ENCODE measurements around the gene AGR2.
"Not testable (repeated sequence)": the region's sequence is repeated elsewhere in the genome, so short reads cannot be mapped to it uniquely, and the experiment has no call there.

The AGR2 gene

DNA sequence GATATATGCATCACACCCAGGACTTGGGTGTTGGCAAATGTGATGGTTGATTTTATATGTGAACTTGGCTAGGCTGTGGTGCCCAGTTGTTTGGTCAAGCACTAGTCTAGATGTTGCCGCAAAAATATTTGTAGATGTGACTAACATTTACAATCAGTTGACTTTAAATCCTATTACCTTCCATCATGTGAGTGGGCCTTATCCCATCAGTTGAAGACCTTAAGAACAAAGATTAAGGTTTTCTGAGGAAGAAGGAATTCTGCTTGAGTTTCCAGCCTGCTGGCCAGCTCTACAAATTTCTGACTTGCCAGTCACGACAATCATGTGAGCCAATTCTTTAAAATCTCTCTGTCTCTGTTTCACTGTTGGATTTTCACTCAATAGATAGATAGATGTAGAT is 30.9 kb downstream of the AGR2 start:
- no peak for DNase-seq (ENCODE audit: low read depth in 2 of 2)

DNA sequence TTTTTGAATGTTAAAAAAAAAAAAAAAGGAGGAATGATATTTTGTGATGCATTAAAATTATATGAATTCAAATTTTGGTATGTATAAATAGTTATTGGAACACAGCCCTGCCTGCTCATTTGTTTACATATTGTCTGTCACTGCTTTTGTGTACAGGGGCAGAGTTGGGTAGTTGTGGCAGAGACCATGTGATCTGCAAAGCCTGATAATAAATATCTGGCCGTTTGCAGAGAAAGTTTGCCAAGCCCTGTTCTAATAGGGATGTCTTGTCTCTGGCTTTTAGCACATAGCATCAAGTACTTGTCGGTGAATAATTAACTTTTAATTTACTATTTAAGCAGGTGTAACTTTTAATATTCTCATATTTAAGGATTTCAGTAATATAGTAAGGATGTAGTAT is 31.5 kb downstream of the AGR2 start:
- no peak for DNase-seq (ENCODE audit: low read depth in 2 of 2)

- DNase-seq (ENCODE audit: low read depth in 2 of 2): no peak
Measured at GRCh38 chr7:16770657-16771329, 34.0 kb downstream of the AGR2 start.

- not testable (repeated sequence) for DNase-seq (ENCODE audit: low read depth in 2 of 2)
Measured at GRCh38 chr7:16769994-16770393, 34.8 kb downstream of the AGR2 start.

DNA sequence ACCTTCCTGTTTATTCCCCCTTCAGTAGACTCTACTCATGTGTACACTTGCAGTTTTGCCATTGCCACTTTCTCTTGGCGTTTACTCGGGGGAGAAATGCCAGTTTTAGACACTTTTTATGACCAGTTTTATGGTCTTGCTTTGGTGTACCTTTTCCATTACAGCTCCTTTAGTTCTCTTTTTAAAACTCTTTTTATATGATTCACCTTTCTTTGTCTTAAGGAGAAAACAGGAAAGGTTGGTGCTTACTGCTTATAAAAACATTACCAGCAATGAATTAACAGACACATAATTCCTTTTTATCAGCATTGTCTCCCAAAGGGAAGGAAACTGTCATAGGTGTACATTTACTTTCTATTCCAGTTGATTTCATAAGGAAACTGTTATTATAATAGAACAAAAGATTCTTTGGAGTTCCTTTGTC is 39.4 kb downstream of the AGR2 start:
- no peak for DNase-seq (ENCODE audit: low read depth in 2 of 2)

DNA sequence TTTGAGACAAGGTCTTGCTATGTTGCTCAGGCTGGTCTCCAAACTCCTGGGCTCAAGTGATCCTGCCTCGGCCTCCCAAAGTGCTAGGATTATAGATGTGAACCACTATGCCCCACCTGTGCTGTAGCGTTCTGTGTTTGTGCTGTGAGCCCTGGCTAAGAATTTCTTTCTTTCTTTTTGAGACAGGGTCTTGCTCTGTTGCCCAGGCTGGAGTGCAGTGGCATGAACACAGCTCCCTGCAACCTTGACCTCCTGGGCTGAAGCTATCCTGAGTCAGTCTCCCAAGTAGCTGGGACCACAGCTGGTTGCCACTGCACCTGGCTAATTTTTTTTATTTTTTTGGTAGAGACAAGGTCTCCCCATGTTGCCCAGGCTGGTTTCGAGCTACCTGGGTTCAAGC is 39.9 kb downstream of the AGR2 start:
- DNase-seq (ENCODE audit: low read depth in 2 of 2): no peak

- DNase-seq (ENCODE audit: low read depth in 2 of 2): no peak
Measured at GRCh38 chr7:16762177-16762576, 42.6 kb downstream of the AGR2 start.

DNA sequence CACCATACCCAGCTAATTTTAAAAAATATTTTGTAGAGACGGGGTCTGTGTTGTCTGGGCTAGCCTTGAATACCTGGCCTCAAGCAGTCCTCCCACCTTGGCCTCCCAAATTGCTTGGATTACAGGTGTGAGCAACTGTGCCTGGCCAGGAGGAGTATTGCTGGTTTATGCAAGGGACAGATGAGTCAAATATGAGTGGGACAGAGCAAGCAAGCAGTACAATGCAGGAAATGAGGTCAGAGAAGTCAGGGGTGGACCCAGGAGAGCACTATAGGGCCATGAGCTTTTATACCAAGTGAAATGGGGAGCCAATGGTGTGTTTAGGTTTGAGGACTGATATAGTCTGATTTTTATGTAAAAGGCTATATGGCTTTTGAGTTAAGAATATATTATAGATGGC is 45.0 kb downstream of the AGR2 start:
- no peak for DNase-seq (ENCODE audit: low read depth in 2 of 2)

DNA sequence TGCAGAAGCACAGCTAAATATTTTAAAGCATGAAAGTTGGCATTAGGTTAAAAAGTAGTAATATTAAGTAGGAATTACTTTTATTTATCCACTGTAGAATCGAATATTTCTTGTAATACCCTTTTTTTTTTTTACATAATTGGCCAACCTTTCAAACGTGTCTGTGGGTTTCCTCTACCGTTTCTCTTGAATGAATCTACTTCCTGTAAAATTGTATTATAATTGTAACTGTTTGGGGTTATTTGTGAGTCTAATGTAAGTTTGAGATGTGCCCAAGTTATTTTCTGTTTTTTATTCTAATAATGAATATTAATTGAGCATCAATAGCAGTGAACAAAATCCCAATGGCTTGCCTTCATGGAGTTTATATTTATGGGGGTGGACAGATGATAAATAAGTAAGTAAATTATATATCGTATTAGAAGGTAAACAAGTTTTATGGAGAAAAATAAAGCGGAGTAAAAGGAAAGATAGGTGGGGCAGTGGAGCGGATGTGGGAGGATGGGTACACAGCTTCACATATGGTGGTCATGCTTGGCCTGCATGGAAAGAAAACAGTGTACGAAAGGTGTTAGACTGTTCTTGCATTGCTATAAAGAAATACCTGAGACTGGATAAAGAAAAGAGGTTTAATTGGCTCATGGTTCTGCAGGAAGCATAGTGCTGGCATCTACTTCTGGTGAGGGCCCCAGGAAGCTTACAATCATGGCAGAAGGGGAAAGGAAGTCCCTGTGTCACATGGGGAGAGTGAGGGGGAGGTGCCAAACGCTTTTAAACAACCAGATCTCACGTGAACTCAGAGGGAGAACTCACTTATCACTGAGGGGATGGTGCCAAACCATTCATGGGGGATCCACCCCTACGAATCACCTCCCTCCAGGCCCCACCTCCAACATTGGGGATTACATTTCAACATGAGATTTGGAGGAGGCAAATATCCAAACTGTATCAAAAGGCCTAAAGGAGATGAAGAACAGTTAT is 45.9 kb downstream of the AGR2 start:
- no peak for DNase-seq (ENCODE audit: low read depth in 2 of 2)

DNA sequence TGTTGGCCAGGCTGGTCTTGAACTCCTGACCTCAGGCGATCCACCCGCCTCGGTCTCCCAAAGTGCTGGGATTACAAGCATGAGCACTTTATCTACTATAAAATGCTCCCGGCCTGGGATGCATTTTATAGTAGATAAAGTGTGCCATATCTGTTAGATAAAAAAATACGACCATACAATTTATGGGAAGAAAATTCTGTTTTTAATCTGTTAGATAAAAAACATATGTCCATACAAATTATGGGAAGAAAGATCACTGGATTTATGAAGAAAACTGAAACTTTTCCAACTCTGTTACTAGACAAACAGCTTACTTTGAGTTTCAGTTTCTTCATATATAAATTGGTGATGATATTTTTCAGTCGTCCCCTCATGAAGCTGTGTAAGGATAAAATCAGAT is 46.8 kb downstream of the AGR2 start:
- no peak for DNase-seq (ENCODE audit: low read depth in 2 of 2)

GRCh38 chr7:16755397-16755796 is 49.4 kb downstream of the AGR2 start:
- DNase-seq (ENCODE audit: low read depth in 2 of 2): no peak

DNA sequence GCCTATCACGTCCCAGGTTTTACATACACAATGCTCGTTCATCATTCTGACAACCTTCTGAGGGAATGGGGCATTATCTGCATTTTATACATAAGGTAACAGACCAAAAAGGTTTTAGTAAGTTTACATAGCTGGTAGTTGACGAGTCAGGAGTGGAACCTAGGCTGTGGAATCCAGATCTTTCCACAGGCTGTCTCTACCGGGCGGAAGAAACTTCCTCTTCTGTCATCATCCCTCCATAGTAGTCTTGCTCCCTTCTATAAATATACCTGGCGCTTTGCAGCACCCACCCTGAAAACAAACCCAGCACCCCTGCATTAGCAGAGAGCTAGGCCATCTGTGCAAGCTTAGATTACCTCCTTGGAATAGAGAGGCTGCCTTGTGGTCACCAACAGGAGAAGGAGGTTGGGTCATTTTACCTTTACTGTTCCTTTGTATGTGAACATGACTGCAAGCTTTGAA is 49.9 kb downstream of the AGR2 start:
- DNase-seq (ENCODE audit: low read depth in 2 of 2): no peak

GRCh38 chr7:16753932-16754855 is 50.6 kb downstream of the AGR2 start:
- no peak for DNase-seq (ENCODE audit: low read depth in 2 of 2)

DNA sequence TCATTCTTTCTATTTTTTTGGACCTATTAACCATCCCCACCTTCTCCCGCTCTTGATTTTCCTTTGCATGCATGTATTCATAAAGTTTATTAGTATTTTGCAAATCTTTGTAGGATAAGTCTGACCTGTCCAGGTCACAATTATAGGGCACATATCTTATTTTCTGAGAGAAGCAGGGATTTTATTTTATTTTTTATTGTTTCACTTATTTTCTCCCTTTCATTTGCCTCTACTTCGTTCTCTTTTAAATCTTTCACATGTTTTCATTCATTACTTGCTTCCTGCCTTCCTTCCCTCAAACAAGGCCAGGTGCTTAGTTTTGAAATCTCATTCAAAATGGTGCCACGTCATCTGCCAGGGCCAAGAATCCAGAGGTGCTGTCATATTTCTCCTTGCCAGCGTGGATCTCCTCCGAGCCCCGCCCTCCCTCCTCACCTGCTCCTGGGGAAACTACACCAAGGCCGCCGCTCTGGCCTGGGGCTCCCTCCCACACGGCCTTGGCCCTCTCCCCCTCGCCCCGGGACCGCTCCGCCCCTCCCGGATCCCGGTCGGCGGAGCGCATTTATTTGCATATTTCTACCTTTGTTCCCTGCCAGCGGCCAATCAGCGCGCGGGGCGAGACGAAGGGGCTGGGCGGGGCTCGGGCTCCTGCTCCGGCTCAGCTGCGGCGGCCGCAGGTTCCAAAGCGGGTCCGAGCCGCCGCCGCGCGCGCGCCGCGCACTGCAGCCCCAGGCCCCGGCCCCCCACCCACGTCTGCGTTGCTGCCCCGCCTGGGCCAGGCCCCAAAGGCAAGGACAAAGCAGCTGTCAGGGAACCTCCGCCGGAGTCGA is 51.5 kb downstream of the AGR2 start, which contains the start of gene TSPAN13:
Gene TSPAN13 (plus strand): TSS at position 654 of the 830 bp plus-strand sequence. CDS start 213 bp downstream, outside the sequence.
- peak; percentile 49 to 62 for DNase-seq (ENCODE audit: low read depth in 2 of 2)

GRCh38 chr7:16747102-16747501 is 57.7 kb downstream of the AGR2 start:
- DNase-seq (ENCODE audit: low read depth in 2 of 2): no peak

DNA sequence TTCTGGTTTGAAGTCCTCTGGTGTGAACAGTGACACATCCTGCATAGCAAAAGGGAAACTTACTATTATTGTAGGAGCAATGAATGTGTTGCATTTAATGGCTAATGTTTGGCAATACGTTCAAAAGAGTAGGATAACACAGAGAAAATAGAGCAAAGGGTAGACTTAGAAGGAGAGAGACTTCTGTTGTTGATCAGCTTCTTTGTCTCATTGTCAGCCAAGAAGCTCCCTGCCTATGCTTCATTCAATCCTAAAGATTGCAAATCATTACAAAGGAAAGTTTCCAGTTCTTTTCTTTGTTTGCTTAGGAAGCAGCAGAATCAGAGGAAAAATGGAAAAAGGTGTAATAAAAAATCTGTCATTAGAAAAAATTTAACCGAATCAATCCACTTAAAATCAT is 59.2 kb downstream of the AGR2 start:
- DNase-seq (ENCODE audit: low read depth in 2 of 2): no peak

DNA sequence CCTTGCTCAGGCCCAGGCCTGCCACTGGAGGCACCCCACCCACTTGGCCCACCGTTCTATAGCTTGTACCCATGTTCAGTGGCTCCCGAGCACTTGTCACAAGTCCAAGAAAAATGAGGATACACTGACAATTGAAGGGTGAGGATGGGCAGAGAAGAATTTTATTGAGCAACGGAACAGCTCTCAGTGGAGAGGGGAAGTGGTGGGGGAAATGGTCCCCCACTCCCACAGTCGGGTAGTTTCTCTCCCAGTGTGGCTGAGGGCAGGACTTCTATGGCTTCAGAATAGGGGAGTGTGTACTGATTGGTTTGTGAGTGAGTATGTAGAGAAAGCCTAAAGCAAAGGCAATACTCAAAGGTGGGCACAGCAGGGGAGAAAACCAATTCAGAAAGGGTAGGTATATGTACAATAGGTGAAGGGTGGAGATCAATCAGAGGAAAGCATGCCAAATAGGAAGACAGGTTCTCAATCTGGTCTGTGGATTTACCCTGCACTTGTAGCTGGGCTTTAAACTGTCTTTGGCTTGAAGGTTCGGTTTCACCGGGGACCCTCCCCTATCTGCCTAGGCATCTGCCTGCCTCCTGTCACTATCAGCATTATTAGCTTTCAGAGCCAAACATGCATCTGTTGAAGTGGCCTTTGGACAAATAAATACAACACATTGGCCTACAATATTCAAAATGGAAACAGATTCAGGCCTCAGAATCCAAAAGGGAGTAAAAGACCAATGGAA is 60.1 kb downstream of the AGR2 start:
- DNase-seq (ENCODE audit: low read depth in 2 of 2): no peak

DNA sequence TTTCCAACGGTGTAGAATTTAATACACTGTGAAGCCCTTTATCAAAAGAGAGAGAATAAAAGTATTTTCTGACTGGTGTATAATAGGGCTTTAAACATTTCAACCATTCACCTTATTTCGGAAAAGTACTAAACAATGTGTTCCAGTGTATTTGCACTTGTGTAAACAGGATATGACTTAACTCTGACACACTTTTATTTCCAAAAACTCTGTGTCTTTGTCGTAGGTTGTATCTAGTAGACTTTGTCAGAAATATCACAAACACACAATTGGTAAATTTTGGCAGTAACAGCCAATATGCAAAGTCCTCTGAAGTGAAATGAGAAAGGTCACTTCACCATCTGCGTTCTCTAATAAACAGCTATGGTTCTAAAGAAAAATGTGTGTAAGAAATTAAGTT is 61.6 kb downstream of the AGR2 start:
- no peak for DNase-seq (ENCODE audit: low read depth in 2 of 2)

DNA sequence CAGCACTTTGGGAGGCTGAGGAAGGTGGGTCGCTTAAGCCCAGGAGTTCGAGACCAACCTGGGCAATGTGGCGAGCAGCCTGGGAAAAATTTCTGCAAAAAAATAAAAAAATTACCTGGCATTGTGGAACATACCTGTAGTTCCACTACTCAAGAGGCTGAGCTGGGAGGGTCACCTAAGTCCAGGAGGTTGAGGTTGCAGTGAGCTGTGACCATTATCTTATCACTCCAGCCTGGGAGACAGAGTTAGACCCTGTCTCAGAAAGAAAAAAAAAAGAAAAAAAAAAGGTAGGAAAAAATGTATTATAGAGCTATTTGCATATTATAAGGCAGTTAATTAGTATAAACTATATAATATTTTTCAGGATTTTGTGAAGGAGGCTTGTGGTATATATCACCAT is 62.3 kb downstream of the AGR2 start:
- no peak for DNase-seq (ENCODE audit: low read depth in 2 of 2)

Measured in stimulated activated CD4-positive, alpha-beta T cell treated with anti-CD3 and anti-CD28 coated beads, Interleukin-15, amount 100 ng/mL, for 48 hours (primary cell).